Measurements from ENCODE around the gene SMIM30.

SMIM30 gene

GRCh38 chr7:113099284-113099919, 19.0 kb downstream of the SMIM30 start:
- no peak for DNase-seq

GRCh38 chr7:113094517-113095249, 23.7 kb downstream of the SMIM30 start:
- DNase-seq: no peak

DNA sequence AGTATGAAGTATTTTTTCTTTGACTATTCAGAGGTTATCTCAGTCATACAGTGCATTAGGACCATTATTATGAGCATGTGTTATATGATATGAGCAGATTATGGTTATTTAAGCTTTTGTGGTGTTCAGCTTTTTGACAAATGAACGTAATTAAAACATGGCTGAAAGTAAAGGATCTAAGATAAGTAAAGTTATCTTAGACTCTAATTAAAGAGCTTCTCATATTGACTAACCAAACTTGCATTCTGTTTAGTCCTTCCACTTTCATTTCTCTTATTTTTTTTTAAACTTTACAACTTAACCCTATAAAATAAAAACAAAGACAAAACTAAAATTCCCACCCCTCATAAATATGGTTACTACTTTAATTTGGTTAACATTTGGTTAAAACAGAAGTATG, 24.8 kb downstream of the SMIM30 start:
- no peak for DNase-seq

DNA sequence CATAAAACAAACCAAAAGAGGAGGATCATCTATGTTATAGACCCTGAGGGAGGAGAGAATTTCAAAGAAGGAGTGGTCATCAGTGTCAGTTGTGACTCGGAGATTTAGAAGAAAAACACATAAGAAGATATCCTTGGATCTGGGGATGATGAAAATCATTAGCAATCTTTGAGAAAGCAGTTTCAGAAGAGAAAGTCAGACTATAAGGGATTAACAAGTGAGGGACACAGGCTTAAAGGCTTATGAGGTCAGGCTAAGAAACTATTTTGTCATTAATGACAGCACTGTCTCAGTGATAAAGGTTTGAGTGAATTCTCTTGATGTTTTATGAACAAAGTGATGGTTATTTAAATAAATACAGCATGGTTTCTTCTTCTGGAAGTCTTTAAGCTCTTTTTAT, 25.6 kb downstream of the SMIM30 start:
- DNase-seq: no peak

- peak; percentile 19 to 33 for DNase-seq
Measured at GRCh38 chr7:113087071-113087998, 31.0 kb downstream of the SMIM30 start.

DNA sequence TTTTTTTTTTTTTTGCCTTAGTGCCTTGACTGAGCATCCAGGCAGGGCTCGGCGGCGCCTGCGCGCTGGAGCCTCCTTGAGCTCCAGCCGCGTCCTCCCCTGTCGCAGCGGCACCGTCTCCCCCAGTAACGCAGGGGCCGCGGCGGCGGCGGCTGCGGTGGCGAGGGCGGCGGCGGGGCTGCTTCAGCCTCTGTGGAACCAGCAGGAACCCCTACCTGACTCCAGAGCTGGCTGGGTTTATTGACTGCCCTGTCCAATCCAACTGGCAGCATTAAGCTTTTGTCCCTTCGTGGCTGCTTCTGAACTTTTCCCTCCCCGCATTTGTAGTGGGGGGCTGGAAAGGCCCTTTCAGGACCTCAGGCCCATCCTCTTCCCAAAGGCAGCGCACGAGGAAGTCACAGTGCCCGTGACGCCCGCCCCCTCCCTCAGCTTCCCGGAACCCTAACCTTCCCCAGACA, 31.9 kb downstream of the SMIM30 start, which contains the start of gene GPR85:
Gene GPR85 (minus strand): TSS at position 397 of the 458 bp plus-strand sequence. CDS start 2,106 bp downstream, outside the sequence.
- DNase-seq: peak; percentile 33 to 35

GRCh38 chr7:113085781-113086390, 32.5 kb downstream of the SMIM30 start:
- DNase-seq: no peak

GRCh38 chr7:113084496-113085172, 33.7 kb downstream of the SMIM30 start:
- DNase-seq: peak in 1 of 2 experiments; percentile 30

DNA sequence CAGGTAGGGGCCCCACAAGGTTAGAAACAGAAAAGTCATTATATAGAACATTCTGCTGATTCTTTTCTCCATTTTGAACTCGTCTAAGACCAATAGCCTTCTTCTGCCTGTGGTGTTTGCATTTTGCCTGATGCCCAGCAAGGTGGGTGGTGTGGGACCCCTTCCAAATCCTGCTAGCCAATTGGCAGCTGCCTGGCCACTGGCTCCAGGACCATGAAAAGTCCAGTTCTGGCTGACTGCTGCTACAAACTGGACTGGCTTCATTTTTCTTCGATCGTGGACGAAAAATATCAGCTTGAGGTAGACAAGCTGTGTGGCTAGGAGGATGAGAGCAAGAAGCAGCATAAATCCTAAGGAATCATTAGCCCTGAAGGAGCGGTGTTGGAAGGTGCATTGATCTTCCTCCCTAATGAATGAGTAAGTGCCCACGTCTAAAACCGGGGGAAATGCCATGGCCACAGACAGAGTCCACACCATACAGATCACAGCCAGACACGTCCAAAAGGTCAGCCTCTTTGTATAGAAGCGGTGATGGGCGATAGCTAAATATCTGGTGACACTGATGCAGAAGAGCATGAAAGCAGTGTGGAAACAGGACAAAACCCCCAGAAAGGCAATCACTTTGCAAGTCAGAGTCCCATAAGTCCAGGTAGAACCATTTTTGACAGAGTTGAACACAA, 34.4 kb downstream of the SMIM30 start:
- no peak for DNase-seq

DNA sequence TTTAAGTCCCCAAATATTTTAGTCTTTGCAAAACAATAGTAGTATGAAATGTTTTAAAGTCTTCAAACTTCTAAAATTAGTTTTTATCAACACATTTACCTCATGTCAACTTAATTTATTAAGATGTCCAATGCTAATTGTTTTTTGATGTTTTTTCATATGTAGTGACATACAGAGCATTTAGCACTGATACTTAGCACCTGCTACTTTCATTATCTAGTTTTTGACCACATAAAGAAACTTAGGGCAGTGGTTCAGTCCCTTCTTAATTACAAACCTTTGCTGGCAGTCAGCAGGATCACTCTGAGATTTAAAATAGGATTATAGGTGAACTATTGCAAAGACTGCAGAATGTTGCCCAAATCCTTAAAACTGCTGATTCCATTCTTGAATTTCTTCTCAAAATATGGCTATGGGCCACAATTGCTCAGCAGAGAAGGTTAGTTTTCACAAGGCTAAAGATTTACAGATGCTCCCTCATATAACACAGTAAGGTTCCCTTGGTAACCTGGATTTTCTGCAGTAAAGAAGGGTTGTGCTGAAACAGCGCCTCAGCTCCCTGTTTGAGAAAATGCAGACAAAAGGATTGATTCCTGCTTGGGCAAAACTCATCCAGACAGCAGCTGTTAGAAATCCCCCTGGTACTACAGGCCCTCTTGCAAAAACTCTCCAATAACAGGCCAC, 35.1 kb downstream of the SMIM30 start:
- DNase-seq: no peak

- no peak for DNase-seq
Measured at GRCh38 chr7:113078331-113078730, 40.0 kb downstream of the SMIM30 start.

DNA sequence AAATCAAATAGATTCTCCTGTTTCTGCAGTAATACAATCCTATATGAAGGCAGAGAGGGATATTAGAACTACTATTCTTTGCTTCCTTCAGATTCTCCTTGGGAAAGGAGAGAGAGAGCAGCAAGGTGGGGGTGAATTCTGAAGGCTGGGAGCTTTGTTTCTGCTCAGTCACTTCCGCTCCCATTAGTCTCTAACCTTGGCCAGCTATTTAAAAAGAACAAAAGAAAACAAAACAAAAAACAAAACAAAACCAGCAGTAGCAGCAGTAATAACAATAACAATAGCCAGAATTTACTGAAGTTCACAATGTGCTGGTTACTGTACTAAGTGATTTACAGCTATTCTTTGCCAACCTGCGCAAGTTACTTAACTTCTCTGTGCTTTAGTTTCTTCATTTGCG, 41.7 kb downstream of the SMIM30 start:
- DNase-seq: no peak

GRCh38 chr7:113071465-113071864, 46.9 kb downstream of the SMIM30 start:
- peak; percentile 60 to 61 for DNase-seq
